Thyroid gland (tissue), 4 donors: ENCODE data around the gene GCNT2.

Experiments used
- CTCF ChIP-seq, 6 experiments: fragments of 200-600 bp in 3 of 6; fragments of 450-650 bp in 3 of 6; sonication (generic) in 3 of 6; IDR thresholded peaks; one replicate each; pipeline ENCODE4 v1.5.1; 2016 to 2019; ENCODE audit warnings: antibody characterized with exemption in 6 of 6, mild to moderate bottlenecking in 2 of 6, inconsistent platforms in 1 of 6, moderate library complexity in 1 of 6
- POLR2A ChIP-seq, 2 donors: fragments of 450-650 bp; IDR thresholded peaks; one replicate each; pipeline ENCODE4 v1.6.1; 2017; ENCODE audit warnings: antibody characterized with exemption in 2 of 2, mild to moderate bottlenecking in 2 of 2, moderate library complexity in 1 of 2

- TF ChIP-seq CTCF (IDR thresholded peaks at IDR 0.05) (no peak), POLR2A (IDR thresholded peaks at IDR 0.05) (no peak)
Measured at GRCh38 chr6:10617008-10617696, 96.0 kb downstream of the GCNT2 start.
